Activated T-cell treated with anti-CD3 and anti-CD28 coated beads for 48 hours (primary cell): ENCODE measurements around the gene ELAVL4.

Experiments used
- DNase-seq: peaks from one replicate; pipeline ENCODE4 v3.0.0-alpha.2; 2020; ENCODE audit warnings: low read depth

ELAVL4 gene

DNA sequence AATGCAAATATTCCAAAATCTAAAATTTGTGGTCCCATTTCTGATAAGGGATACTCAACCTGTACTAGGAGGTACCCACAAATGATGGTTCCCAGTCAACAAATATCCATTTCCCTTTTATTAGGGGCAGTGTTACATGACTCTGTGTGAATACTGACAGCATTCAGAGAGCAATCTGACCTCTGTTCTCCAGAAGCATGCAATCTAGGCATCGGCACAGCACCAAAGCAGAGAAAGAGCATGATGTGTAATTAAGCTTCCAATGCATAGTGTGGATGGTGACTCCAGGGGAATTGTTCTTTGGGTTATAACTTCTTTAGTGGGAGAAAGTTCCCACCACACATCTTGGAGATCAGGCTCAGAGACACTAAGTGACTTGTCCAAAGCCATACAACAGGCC lies 71.6 kb downstream of the ELAVL4 start:
- no peak for DNase-seq

DNA sequence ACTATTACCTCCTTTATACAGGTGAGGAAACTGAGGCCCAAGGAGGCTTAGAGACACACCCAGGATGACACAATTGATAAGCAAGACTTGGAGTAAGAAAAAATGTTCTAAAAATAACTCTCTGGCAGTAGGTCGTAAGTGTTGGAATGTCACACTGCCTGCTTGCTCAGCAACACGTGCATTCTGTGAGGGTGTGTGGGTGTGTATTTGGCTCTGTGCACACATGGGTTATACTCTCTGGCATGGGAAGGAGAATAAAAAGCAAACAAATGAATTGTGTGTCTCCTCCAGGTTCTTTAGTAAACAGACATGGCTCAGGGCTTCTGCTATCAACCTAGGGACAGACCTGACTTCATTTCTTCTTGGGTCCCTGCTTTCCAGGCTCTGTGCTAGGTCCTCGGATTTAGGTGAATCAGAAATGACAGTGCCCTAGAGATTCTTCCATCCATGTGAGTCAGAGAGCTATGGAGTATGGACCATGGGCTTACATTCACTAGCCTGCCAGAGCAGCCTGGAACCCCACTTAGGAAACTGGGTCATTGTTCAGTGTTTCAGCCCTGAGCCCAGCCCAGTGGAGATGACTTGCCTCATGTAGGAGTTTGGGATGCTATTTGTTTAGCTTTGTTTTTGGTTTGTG lies 72.4 kb downstream of the ELAVL4 start:
- DNase-seq: no peak

DNA sequence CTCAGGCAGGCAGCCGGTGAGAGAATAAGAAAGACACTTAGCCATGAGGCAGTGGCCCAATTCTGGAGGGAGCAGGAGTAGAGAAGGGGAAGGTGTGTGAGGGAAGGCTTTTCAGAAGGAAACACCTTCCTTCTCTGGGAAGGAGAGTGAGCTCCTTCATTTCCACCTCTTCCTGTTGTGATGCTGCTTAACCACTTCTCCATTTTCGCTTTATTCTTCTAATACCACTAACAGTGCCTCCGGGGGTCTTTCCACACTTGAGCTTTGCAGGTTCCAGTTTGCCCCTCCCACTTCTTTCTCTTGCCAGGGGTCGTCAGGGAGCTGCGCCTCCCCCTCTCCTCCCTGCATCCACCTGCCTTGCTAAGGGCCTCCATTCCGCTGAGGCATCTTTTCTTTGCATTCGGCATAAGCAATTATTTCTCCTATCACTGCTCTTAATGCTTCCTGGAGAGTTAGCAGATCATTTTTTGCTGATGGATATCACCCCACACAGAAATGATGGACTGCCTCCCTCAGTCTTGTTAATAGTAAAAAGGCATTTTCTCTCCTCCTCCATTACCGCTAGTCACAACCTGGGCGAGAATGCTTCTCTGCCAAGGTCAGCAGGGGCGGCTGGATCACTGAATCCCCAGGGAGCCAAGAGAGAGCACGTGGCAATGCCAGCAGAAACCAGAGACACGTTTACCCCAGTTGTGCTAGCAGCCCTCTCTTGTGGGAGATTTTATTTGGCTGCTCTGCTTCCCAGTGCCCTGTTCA lies 74.8 kb downstream of the ELAVL4 start:
- no peak for DNase-seq

DNA sequence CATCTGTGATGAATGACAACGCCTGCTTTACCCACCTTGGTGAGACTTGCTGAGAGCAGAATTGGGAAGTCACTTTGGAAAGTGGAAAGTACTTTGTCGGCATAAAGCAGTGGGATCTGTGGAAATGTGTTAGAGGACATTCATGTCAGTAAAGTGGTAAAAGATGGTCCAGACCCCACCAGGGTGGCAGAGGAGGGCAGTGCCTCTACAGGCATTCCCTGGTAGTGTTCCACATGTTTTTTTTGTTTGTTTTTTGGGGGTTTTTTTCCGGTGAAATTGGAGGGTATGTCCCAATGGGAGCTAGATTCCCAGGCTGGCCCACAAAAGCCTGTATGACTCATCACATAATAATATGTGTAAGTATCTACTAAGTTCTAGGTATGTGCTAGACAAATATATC lies 80.6 kb downstream of the ELAVL4 start:
- no peak for DNase-seq

DNA sequence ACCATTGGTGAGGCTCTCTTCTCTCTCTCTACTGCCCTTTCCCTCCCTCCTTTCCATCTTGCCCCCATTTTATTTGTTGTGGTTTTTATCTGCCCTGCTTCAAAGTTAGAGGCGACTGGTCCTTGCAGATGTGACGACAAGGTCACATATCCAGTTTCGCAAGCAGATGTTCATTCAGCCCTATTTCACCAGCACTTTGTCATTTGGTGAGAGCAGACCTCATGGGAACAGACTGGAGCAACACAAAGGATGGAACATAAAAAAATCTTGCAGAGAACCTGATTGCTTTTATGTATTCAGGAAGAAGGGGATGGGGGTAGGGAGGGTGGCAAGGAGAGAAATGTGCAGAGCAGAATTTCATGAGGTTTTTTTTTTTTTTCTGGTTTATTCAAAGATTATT lies 84.3 kb downstream of the ELAVL4 start:
- DNase-seq: no peak

DNA sequence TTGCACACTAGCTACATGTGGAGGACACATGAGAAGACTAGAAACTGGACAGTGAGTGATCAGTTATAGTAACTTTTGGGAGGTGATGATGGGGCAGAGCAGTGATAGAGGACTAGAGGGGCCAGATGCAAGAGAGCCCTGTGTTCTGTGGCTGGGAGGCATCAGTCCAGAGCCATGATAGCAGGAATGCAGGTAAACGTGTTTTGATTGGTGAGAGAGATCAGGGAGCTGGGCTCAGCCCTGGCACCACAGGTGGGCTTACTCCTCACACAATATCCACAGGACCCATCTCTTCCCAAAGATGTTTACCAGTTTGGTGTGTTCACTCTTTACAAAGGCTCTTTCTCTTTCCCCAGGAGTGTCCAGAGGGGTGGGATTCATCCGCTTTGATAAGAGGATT lies 86.5 kb downstream of the ELAVL4 start:
- no peak for DNase-seq

DNA sequence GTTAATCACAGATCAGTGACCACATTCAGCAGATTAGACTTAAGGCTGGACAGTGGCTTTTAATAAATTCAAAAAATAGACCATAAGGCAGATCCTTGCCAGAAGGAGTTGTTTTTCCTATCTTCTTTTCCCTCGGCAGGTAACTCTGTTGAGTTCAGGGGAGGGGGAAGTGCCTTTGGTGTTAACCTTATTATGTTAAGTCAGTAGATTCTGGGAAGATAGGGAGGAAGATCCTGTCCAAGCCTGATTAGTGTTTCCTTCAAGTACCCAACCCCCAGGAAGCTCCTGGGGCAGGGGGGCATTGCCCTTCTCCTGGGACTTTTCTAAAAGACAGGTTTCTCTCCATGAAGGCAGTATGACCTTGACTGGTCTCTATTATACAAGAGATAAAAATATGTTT lies 87.4 kb downstream of the ELAVL4 start:
- DNase-seq: no peak

DNA sequence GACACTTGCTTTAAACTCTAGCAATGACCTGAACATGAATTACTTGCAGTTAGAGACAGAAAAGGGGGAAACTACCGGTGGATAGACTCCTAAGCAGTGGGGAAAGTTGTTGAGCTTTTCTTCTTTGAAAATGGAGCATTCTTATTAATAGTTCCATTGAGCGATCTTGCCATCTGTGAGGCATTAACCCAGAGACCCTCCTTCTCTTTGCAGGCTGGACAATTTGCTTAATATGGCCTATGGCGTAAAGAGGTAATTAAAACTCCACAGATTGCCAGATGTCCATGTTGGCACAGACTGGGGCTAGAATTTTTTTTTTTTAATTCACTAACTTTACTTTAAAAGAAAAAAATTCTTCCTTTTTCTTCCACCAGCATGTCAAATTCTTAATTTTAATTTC lies 88.5 kb downstream of the ELAVL4 start:
- DNase-seq: no peak

DNA sequence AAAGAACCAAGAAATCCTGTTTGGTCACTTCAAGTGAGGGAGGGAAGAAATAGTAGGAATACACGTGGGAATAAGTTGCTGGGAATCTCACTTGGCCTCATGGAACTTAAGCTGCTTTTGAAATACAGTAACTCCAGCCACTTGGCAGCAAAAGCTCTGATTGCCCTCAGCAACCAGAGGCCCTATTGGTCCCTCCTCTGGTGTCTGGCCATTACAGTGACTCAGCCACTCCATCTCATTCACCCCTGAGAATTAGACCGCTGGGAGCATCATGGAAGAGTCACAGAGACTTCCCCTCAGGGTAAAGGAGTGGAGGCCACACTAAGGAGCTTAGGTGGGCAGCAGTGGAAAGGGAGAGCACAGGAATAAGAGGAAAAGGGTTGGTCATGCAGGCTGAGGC lies 99.6 kb downstream of the ELAVL4 start:
- DNase-seq: no peak

DNA sequence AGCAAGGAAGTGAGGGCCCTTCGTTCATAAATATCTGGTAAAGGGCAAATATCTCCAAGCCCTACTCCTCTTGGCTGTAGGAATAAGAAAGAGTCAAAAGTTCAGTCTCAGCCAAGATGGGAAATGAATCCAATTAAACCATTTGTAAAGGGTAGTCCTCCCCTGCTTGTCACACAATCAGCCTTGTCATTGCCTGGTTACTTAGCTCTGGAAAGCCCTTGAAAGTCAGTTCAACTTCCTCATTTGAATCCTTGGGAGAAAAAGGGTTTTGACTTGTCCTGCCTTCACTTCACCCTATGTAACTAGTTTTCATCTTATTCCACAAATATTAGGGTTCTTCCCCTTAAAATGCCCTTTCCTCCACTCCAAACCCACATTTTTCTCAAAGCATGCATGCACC lies 100.0 kb downstream of the ELAVL4 start:
- no peak for DNase-seq

DNA sequence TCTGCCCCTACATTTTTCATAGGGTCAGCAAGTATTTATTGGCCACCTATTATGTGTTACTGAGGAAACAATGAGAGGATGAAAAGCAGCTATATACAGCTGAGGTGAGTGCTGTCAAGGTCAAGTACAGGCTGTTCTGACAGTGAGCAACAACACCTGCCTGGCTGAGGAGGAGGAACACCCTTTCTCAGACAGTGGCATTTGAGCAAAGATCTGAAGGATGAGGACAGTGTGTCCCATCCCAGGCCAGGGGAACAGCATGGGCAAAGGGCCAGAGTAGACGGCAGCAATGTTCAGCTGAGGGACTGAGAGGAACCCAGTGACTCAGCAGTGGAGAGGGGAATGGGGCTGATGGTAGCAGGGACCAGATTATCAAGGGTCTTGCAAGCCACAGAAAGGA lies 101.0 kb downstream of the ELAVL4 start:
- DNase-seq: no peak

DNA sequence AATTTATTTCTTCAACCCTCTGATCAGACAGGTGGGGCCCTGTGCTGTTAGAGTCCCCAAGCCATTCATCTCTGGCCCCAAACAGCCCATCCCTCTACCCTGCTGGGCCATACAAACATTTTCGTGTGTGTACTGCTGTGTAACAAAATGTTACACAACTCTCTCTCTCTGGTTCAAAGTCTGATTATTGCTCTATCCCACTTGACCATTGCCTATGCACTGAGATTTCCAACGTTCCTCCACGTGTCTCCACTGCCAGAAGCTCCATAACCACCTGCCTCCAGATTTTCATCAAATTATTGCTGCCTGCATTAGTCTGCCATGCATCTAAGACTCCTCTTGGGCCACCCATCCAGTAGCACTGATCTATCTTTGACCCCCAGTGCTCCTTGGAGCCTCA lies 104.8 kb downstream of the ELAVL4 start:
- no peak for DNase-seq

DNA sequence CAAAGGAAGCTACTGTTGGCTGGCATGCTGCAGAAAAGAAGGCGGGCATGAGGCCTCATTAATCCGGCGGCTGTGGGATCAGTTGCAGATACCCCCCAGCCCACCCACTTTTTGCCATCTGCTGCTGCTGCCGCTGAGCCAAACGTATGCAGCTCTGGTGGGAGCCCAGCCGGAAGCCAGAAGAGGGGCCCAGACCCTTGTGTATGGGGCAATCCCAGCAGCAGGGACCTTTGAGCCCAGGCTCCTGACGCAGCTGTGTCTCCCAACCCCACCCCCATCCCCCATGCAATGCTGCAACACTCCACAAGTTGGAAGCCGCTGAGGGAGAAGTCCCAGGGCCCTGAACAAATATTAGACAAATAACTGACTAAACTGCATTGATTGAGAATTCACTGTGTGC lies 106.0 kb downstream of the ELAVL4 start:
- no peak for DNase-seq

DNA sequence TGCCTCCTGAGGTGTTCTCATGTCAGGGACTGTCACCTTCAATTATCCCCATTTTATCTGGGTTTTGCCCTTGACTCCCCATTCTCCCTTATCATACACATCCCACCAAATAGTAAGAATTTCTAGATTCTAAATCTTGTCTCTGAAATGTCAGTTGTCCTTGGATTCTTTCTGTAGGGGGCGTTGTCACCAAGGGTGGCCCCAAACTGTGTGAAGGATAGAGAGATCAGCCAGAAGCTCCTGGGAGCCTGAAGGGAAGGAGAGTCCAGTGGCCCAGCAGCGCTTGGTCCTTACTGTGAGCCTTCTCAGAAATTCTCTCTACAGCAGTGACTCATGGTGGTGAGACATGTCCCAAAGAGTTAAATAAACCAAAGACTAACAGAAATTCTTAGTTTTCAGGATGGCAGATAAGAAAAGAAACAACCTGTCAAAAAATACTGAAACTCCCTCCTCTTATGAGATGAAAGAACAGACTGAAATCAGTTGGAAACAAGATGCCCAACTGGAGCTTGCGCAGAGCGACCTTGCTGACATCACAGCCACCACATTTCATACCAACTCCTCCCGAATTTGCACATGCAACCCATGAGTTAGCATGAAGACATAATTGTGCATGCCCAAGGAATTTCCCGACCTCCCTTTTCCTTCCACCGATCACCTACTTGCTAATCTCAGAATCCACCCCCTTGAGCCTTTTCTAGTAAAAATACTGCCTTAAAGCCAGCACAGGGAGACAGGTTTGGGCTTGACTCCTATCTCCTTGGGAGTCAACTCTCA lies 109.8 kb downstream of the ELAVL4 start:
- no peak for DNase-seq

DNA sequence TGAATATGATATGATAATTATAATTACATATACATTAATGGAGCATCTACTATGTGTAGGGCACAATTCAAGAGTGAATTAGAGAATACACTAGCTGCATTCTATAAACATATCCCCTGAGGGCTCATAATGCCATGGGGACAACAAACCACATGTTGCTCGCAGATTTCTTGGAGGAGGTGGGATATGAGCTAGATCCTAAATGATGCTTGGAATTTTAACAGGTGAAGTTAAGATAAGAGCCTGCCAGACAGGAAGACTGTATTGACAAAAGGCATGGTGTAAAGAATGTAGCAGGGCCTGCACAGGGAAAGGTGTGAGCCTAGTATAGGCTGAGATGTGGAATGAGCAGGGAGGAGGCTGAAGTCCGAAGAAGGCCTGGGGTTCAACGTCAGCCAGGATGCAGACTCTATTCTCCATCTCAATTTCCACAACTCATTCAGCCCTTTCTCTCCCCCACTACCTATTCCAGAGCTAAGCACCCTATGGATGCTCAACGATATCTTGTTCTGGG lies 120.2 kb downstream of the ELAVL4 start:
- no peak for DNase-seq

DNA sequence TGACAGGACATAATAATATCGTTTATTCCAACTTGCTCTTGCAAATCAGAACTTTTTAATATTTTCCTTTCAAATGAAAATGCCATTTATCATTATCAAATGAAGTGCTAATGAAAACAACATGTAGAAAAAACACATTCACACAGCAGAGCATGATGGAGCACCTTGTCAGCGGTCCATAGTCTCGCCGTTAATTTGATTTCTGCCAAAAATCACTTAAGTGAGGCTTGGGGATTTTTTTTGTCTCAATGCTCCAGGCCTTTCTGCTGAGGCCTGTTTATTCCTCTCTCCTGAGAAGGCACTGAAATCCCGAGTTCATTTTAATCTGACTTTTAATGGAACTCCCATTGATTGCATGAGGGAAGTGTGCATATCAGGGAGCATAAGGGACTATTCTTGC lies 122.5 kb downstream of the ELAVL4 start:
- DNase-seq: no peak

DNA sequence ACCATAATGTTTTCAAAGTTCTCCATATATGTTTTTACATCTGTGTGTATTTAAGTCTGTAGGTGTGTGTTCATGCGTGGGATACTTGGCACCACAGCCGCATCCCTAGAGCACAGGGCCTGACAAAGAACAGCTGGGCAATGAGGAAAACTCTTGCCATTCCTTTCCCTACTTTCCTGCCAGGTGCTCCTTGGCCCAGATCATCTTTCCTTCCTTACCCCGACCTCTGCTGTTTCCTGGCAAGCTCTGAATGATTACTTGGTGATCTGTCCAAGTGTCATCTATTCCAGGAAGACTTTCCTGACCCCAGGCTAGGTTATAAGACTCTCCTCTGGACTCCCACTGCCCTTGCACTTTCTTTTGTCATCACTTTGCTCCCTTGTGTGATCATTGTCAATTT lies 123.6 kb downstream of the ELAVL4 start:
- no peak for DNase-seq

DNA sequence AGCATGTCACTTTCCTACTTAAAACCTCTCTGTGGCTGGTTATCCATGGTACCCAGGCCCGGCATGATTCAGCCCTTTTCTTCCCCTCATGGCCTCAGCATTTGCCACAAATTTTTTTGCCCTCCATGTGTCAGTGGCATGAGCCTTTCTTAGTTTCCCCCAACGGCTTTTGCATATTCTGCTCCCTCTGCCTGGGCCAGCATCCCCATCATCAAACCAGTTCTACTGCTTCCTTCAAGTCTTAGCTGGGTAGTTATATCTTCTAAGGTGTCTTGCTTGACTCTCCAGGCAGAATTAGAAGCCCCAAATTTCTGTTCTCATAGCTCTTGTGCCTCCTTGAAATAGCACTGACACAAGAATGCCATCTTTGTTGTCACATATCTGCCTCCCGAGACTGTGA lies 127.9 kb downstream of the ELAVL4 start:
- DNase-seq: no peak

DNA sequence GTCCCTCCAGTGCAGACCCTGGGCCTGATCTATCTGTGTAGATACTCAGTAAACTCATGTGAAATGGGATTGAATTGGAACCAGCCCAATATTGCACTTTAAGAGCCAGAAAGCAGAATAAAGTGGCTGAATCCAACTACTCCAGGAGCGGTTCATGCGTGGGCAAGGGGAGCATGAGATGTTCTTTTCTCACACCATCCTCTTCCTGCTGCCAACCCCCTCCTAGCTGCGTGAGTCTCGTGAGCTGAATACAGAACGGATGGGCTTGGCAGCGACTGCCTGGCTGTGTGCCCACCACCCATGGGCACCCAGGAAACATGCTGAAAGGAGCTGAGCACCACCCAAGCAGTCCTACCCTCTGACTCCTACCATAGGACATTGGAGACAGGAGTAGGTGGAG lies 128.3 kb downstream of the ELAVL4 start:
- no peak for DNase-seq

DNA sequence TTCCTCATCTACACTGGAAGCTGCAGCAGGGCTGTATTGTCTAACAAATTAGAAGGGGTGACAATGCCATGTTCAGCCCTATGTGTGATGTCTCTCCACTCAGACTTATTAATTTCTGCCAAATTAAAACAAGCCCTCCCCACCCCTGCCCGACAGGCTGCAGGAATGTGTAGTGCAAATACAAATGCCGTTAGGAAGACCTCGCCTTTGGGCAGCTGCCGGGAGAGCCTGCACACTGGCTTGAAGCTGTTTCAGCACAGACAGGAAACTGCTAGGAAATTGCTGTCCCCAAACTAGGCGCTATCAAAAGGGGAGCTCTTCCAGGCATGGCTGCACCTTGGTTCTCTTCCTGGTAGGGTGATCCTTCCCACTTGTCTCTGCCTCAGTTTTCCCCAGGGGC lies 135.2 kb downstream of the ELAVL4 start:
- DNase-seq: no peak

DNA sequence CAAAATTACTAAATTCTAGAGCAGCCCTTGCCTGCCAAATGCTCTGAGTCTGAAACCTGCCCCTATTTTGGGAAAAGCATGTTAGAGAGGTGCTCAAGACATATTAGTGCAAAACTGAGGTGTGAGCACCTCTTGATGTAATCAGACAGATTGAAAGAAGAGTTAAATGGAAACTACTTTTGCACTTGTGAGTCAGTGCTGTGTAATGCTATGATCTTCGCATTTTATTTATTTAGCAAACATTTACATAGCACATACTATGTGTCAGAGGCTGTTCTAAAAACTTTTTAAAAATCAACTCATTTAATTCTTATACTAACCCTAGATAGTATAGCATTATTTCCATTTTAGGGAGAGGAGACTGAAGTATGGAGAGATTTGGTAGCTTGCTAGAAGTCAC lies 138.1 kb downstream of the ELAVL4 start:
- no peak for DNase-seq

DNA sequence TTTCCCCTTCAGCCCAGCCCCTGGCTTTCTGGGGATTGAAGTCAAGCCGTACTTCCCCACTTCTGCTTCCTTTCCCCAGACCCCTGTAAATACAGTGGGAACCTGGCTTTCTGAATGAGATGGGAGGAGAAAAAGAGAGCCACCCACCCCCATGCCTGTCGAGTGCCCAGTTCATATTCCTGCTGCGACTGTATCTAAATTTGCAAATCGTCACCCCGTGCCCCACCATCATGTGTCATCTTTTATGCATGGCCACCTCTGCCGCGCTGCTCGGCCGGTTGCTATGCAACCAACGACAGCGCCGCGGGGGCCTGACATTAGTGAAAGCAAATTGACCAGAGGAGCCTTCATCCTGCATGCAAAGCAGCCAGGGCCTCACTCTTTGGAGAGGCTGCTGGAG lies 143.0 kb downstream of the ELAVL4 start:
- no peak for DNase-seq

DNA sequence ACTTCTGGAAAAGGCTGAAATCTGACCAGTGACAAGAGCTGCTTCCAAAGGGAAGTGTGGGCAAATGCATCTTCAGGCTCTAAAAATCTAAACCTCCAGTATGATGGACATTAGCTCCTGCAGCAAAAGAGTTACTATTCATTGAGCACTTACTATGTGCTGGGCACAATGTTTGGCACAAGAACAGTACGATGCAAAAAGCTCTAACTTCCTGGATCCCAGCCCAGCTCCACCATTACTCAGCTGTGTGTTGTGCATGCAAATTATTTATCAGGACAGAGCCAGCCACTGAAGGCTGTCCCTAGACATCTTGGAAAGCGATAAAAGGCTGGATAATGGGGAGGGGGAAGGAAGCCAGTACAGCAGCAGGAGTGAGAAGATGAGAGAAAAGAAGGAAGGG lies 143.5 kb downstream of the ELAVL4 start:
- no peak for DNase-seq
